Measurements from ENCODE around the gene EPS15. TPM values are rescaled to one million over a fixed set of nuclear protein-coding genes. Genes with fewer than 3 reads are reported as not detected.

Gene EPS15
- total and polyA plus RNA-seq, 12 donors: 31.7 to 180 (median 104) TPM

GRCh38 chr1:51557168-51557567, 38.1 kb upstream of the EPS15 start:
- H3K4me3 ChIP-seq: no peak overlapping the region
- no peaks in the 10 kb centered on the region for H3K27me3 ChIP-seq
- H3K27ac ChIP-seq: no peak overlapping the region
- no peaks in the 10 kb centered on the region for H3K4me1 ChIP-seq (replicated peaks in 1 of 2)
- intact Hi-C loops (cut with DNase I): no loop called here
- H3K36me3 ChIP-seq (replicated peaks in 1 of 2): no peaks in the 10 kb centered on the region
- H3K9me3 ChIP-seq (replicated peaks in 1 of 3): no peaks in the 10 kb centered on the region
- no peak for DNase-seq
- TF ChIP-seq CTCF (IDR thresholded peaks at IDR 0.05) (no peak), POLR2A (IDR thresholded peaks at IDR 0.05) (no peak)

- intact Hi-C loops (cut with DNase I): no loop called here
- Histone ChIP-seq H3K4me1 (replicated peaks in 1 of 2) (no peaks in the 10 kb centered on the region), H3K27me3 (no peaks in the 10 kb centered on the region), H3K4me3 (no peak overlapping the region), H3K36me3 (replicated peaks in 1 of 2) (no peaks in the 10 kb centered on the region), H3K9me3 (replicated peaks in 1 of 3) (no peaks in the 10 kb centered on the region), H3K27ac (no peak overlapping the region)
- 94 to 97% (median 95%) methylated on average over 4 of the region's 4 CpGs for WGBS, 4 donors
- TF ChIP-seq CTCF (IDR thresholded peaks at IDR 0.05): no peak
- no peak for TF ChIP-seq POLR2A (IDR thresholded peaks at IDR 0.05)
- no peak for DNase-seq
Observed at GRCh38 chr1:51555866-51556619, 37.0 kb upstream of the EPS15 start.

- intact Hi-C loops (cut with DNase I): no loop called here
- Histone ChIP-seq H3K4me1 (replicated peaks in 1 of 2) (no peaks in the 10 kb centered on the region), H3K4me3 (no peak overlapping the region), H3K9me3 (replicated peaks in 1 of 3) (no peaks in the 10 kb centered on the region), H3K27ac (no peak overlapping the region), H3K27me3 (no peaks in the 10 kb centered on the region), H3K36me3 (replicated peaks in 1 of 2) (no peaks in the 10 kb centered on the region)
- TF ChIP-seq POLR2A (IDR thresholded peaks at IDR 0.05) (no peak), CTCF (IDR thresholded peaks at IDR 0.05) (no peak)
- DNase-seq: no peak
- WGBS, 4 donors: 72 to 83% (median 83%) methylated on average over 3 of the region's 3 CpGs
Observed at GRCh38 chr1:51553911-51554310, 34.8 kb upstream of the EPS15 start.

DNA sequence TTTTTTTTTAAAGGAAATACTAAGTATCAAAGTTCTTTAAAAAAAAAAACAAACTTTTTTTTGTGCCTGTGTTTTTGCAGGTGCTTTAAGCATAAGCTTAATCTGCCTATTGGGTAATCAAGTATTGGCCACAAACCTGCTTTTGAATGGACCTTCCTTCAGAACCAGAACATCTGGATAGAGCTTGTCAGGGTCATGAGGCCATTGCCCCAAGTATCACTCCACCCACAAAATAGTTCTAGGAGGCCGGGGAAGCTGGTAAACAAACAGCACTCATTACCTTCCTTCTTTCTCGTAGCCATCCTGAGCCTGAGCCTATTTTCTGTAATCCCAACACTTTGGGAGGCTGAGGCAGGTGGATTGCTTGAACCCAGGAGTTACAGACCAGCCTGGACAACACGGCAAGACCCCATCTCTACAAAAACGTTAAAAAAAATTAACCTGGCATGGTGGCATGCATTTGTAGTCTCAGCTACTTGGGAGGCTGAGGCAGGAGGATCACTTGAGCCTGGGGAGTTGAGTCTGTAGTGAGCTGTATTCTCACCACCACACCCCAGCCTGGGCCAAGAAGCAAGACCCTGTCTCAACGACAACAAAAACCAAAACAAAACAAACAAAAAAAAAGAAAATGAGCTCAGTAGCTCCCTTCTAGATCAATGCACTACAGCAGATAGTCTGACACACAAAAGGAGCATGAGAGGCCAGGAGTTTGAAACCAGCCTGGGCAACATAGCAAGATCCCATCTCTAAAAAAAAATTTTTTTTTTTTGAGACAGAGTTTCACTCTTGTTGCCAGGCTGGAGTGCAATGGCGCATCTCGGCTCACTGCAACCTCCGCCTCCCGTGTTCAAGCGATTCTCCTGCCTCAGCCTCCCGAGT, 34.1 kb upstream of the EPS15 start:
- DNase-seq: no peak

More for the DNA sequence above, 34.1 kb upstream of the EPS15 start:
- 93 to 95% (median 93%) methylated on average over 11 of the region's 11 CpGs for WGBS, 4 donors
- no peak overlapping the region for H3K4me3 ChIP-seq
- no peak for TF ChIP-seq CTCF (IDR thresholded peaks at IDR 0.05)
- TF ChIP-seq POLR2A (IDR thresholded peaks at IDR 0.05): no peak
- intact Hi-C loops (cut with DNase I): no loop called here
- no peaks in the 10 kb centered on the region for H3K36me3 ChIP-seq (replicated peaks in 1 of 2)
- H3K4me1 ChIP-seq (replicated peaks in 1 of 2): peaks cover 0 to 3% of the 10 kb centered on the region in 2 donors
- no peaks in the 10 kb centered on the region for H3K27me3 ChIP-seq
- H3K27ac ChIP-seq: no peak overlapping the region
- H3K9me3 ChIP-seq (replicated peaks in 1 of 3): no peaks in the 10 kb centered on the region

All from adrenal gland (tissue), 12 donors.